Spleen (tissue), 11 donors: ENCODE data around the gene TRIM40. TPM values are rescaled to one million over a fixed set of nuclear protein-coding genes. Genes with fewer than 3 reads are reported as not detected.

Experiments
- DNase-seq: peaks from one replicate; pipeline ENCODE4 v3.0.0-alpha.2; 2020
- H3K27ac ChIP-seq, 8 donors: fragments of 200-600 bp; sonication (generic) in 7 of 8; 1 replicate in 4 of 8; 2 replicates in 4 of 8; pipeline versions ENCODE4 v1.5.0 to v1.8.0; 2016 to 2021; ENCODE audit warnings: inconsistent platforms in 4 of 8, mild to moderate bottlenecking in 4 of 8, moderate library complexity in 1 of 8
- H3K27me3 ChIP-seq, 7 donors: fragments of 200-600 bp; sonication (generic) in 6 of 7; replicated peaks in 1 of 7; 1 replicate in 4 of 7; 2 replicates in 3 of 7; pipeline versions ENCODE4 v1.5.0 to v1.8.0; 2016 to 2021; ENCODE audit warnings: inconsistent platforms in 3 of 7, mild to moderate bottlenecking in 1 of 7
- H3K36me3 ChIP-seq, 6 donors: fragments of 200-600 bp; sonication (generic) in 5 of 6; 1 replicate in 4 of 6; 2 replicates in 2 of 6; pipeline versions ENCODE4 v1.5.0 to v1.8.0; 2016 to 2021; ENCODE audit warnings: inconsistent platforms in 2 of 6
- H3K4me1 ChIP-seq, 6 donors: fragments of 200-600 bp; sonication (generic) in 5 of 6; 1 replicate in 3 of 6; 2 replicates in 3 of 6; pipeline versions ENCODE4 v1.5.0 to v1.8.0; 2016 to 2021; ENCODE audit warnings: inconsistent platforms in 3 of 6
- H3K4me3 ChIP-seq, 8 donors: fragments of 200-600 bp; sonication (generic) in 7 of 8; 1 replicate in 4 of 8; 2 replicates in 4 of 8; pipeline versions ENCODE4 v1.5.0 to v1.8.0; 2016 to 2021; ENCODE audit warnings: inconsistent platforms in 4 of 8, mild to moderate bottlenecking in 4 of 8, moderate library complexity in 2 of 8
- H3K9me3 ChIP-seq, 8 donors: fragments of 200-600 bp; sonication (generic) in 7 of 8; 1 replicate in 4 of 8; 2 replicates in 4 of 8; pipeline versions ENCODE4 v1.5.0 to v1.8.0; 2016 to 2021; ENCODE audit warnings: inconsistent platforms in 4 of 8
- CTCF ChIP-seq, 11 experiments: fragments of 200-600 bp in 7 of 11; fragments of 450-650 bp in 4 of 11; sonication (generic) in 4 of 11; IDR thresholded peaks in 8 of 11; conservative IDR thresholded peaks in 3 of 11; 1 replicate in 7 of 11; 2 replicates in 4 of 11; pipeline versions ENCODE4 v1.4.0 to v1.8.0; 2016 to 2021; ENCODE audit warnings: antibody characterized with exemption in 11 of 11, inconsistent platforms in 4 of 11, mild to moderate bottlenecking in 1 of 11
- POLR2A ChIP-seq, 3 donors: fragments of 450-650 bp; IDR thresholded peaks; one replicate each; pipeline ENCODE4 v1.5.1; 2017; ENCODE audit warnings: antibody characterized with exemption in 3 of 3, mild to moderate bottlenecking in 1 of 3
- POLR2AphosphoS5 ChIP-seq, 3 donors: sonication (generic); formaldehyde crosslinking; IDR thresholded peaks; one replicate each; pipeline ENCODE4 v1.5.1; 2017; ENCODE audit warnings: antibody characterized with exemption in 3 of 3
- WGBS, 5 donors: extraction: QIAGEN DNeasy Blood & Tissue Kit in 3 of 5; methylation state at CpG; one replicate each; pipeline versions ENCODE4 v1.1.5 to v1.1.7; 2013 to 2018; 5-methylcytosine and 5-hydroxymethylcytosine counted together
- intact Hi-C: fragments of 100-400 bp; cut with DNase I; formaldehyde crosslinking; loops from one replicate; pipeline ENCODE4 v1.15.0; 2023; ENCODE audit warnings: low total_unique reads
- polyA plus RNA-seq, 3 donors: library from polyadenylated mRNA; stranded (reverse); fragments of 200-250 nt; gene quantifications; one replicate each; pipeline ENCODE4 v1.2.1, GENCODE V29; 2013
- total RNA-seq, 7 donors: library from RNA; depleted of rRNA in 3 of 7; stranded (reverse); fragments of >200 nt in 3 of 7; fragmentation: NEBNext Ultra II Directional in 4 of 7; extraction: Animal tissue kit (Norgen Biotek cat#: 25700) in 4 of 7; gene quantifications; one replicate each; pipeline versions ENCODE4 v1.1.0 to v1.2.1, GENCODE V29; 2016 to 2021
- donor health status: healthy with polysubstance abuse.
- donor health status: DM: no; HTN: no; CAD: no; lungs with moderate emphysema.
- donor health status: DM: no; HTN: no; CAD: no.
- donor health status: Bipolar disorder and iron deficiency.
- donor health status: healthy.
- donor health status: DM: no; HTN: no; CAD: no.
- donor health status: DM: yes; HTN: yes; CAD: no.

Gene TRIM40
- total and polyA plus RNA-seq, 10 donors, result 0.20 to 1.0 (median 0.29) TPM; not detected in 7

- WGBS, 5 donors, result 67 to 83% (median 81%) methylated on average over 12 of the region's 12 CpGs
- intact Hi-C loops, result no loop called here
- no peaks in the 10 kb centered on the region for H3K36me3 ChIP-seq
Observed at GRCh38 chr6:30154709-30155519, 19.0 kb downstream of the TRIM40 start.

GRCh38 chr6:30155520-30156261 lies 19.8 kb downstream of the TRIM40 start:
- H3K4me1 ChIP-seq, result peaks cover 0 to 28% (median 12%) of the 10 kb centered on the region in 6 donors
- intact Hi-C loops, result no loop called here

More at GRCh38 chr6:30154709-30155519, 19.0 kb downstream of the TRIM40 start:
- Histone ChIP-seq H3K27me3 (peaks cover 0 to 14% (median 0%) of the 10 kb centered on the region in 7 donors), H3K9me3 (no peaks in the 10 kb centered on the region), H3K4me3 (no peak overlapping the region), H3K4me1 (peaks cover 0 to 28% (median 12%) of the 10 kb centered on the region in 6 donors), H3K27ac (no peak overlapping the region)
- TF ChIP-seq POLR2A (IDR thresholded peaks at IDR 0.05), result no peak
- TF ChIP-seq POLR2AphosphoS5 (IDR thresholded peaks at IDR 0.05), result no peak
- no peak for TF ChIP-seq CTCF (IDR thresholded peaks at IDR 0.05 in 8 of 11, conservative IDR thresholded peaks at IDR 0.05 in 3 of 11)
- DNase-seq, result no peak

GRCh38 chr6:30156262-30156599 lies 20.3 kb downstream of the TRIM40 start:
- Histone ChIP-seq H3K9me3 (no peaks in the 10 kb centered on the region), H3K4me1 (peaks cover 0 to 28% (median 12%) of the 10 kb centered on the region in 6 donors), H3K27me3 (peaks cover 0 to 14% (median 0%) of the 10 kb centered on the region in 7 donors), H3K4me3 (no peak overlapping the region), H3K36me3 (no peaks in the 10 kb centered on the region), H3K27ac (peak overlapping the region in 2 of 8 donors; percentile 1 to 26)
- WGBS, 5 donors, result 19 to 46% (median 32%) methylated on average over 4 of the region's 4 CpGs
- no peak for TF ChIP-seq POLR2A (IDR thresholded peaks at IDR 0.05)
- TF ChIP-seq CTCF (IDR thresholded peaks at IDR 0.05 in 8 of 11, conservative IDR thresholded peaks at IDR 0.05 in 3 of 11), result no peak
- peak in 1 of 3 donors; percentile 31 for TF ChIP-seq POLR2AphosphoS5 (IDR thresholded peaks at IDR 0.05)
- no peak for DNase-seq
- intact Hi-C loops, result no loop called here

More at GRCh38 chr6:30155520-30156261, 19.8 kb downstream of the TRIM40 start:
- peaks cover 0 to 14% (median 0%) of the 10 kb centered on the region in 7 donors for H3K27me3 ChIP-seq
- TF ChIP-seq POLR2AphosphoS5 (IDR thresholded peaks at IDR 0.05) (no peak), POLR2A (IDR thresholded peaks at IDR 0.05) (no peak), CTCF (IDR thresholded peaks at IDR 0.05 in 8 of 11, conservative IDR thresholded peaks at IDR 0.05 in 3 of 11) (no peak)
- H3K4me3 ChIP-seq, result no peak overlapping the region
- no peaks in the 10 kb centered on the region for H3K36me3 ChIP-seq
- H3K27ac ChIP-seq, result peak overlapping the region in 1 of 8 donors; percentile 30
- H3K9me3 ChIP-seq, result no peaks in the 10 kb centered on the region
- WGBS, 5 donors, result 85 to 93% (median 90%) methylated on average over 2 of the region's 2 CpGs
- DNase-seq, result no peak

- H3K27ac ChIP-seq, result peak overlapping the region in 2 of 8 donors; percentile 1 to 26
Observed at GRCh38 chr6:30156774-30157173, 20.8 kb downstream of the TRIM40 start.

More at GRCh38 chr6:30156774-30157173, 20.8 kb downstream of the TRIM40 start:
- Histone ChIP-seq H3K9me3 (no peaks in the 10 kb centered on the region), H3K4me1 (peaks cover 0 to 28% (median 10%) of the 10 kb centered on the region in 6 donors), H3K36me3 (no peaks in the 10 kb centered on the region), H3K27me3 (peaks cover 0 to 14% (median 0%) of the 10 kb centered on the region in 7 donors), H3K4me3 (no peak overlapping the region)
- intact Hi-C loops, result no loop called here
- no peak for TF ChIP-seq POLR2A (IDR thresholded peaks at IDR 0.05)
- TF ChIP-seq CTCF (IDR thresholded peaks at IDR 0.05 in 8 of 11, conservative IDR thresholded peaks at IDR 0.05 in 3 of 11), result no peak
- no peak for TF ChIP-seq POLR2AphosphoS5 (IDR thresholded peaks at IDR 0.05)
- 77 to 92% (median 86%) methylated on average over 9 of the region's 9 CpGs for WGBS, 5 donors
- no peak for DNase-seq
